GM10248 (cell line): ENCODE measurements around the gene DARS1.

ENCODE experiments used
- CTCF ChIA-PET: fragments of 300-600 bp; sonication (Branson Sonifier 250); formaldehyde crosslinking; extraction: SDS; loops from one replicate; lab custom pipeline; 2021; ENCODE audit warnings: antibody characterized with exemption; lab: Yijun Ruan, JAX
- POLR2A ChIA-PET: fragments of 350-650 bp; sonication (Branson Sonifier 250); formaldehyde crosslinking; extraction: SDS; loops from one replicate; lab custom pipeline; 2020; ENCODE audit warnings: antibody characterized with exemption; lab: Yijun Ruan, JAX
- DNase-seq: peaks from one replicate; pipeline ENCODE4 v3.0.0; 2012; ENCODE audit errors: extremely low spot score
- CTCF ChIP-seq: IDR thresholded peaks from 2 replicates; pipeline ENCODE4 v1.5.1; 2012; ENCODE audit warnings: mild to moderate bottlenecking, low read depth; ENCODE audit errors: extremely low read depth, missing control alignments, control extremely low read depth

The DARS1 gene

GRCh38 chr2:135985018-135985825 lies at the start of gene DARS1:
Gene DARS1, minus strand, starts transcription at chr2:135985626. Its CDS starts 158 bp downstream, at chr2:135985468.
- ChIA-PET POLR2A (interaction anchor here (0.6 kb wide), 2 partner anchors 12 to 20 kb away, joined by 3 read pairs; no protein-coding TSS in a partner anchor), CTCF (interaction anchor here (1.1 to 4.3 kb wide), 3 partner anchors 13 to 21 kb away, joined by 3 to 25 read pairs (median 5); no protein-coding TSS in a partner anchor)
- peak; percentile 94 for DNase-seq
- TF ChIP-seq CTCF: no peak

DNA sequence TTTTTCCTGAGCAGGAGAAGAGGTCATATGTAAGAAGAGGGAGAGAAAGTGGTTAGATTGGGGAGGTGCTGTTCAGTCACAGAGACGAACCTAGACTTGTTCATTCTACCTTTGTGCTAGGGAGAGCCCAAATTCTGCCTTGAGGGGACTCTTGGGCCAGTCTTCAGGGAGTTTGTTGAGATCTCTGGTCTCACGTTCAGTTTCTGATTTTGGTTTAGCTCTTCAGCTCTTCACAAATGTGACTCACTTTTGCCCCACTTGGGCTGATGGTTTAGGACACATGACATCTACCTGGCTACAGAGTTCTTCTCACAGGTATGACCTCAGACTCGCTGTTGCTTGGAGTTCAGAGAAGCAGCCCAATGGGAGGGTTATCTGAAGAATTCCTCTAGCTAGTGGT lies 49.2 kb upstream of the DARS1 start:
- no peak for DNase-seq
- TF ChIP-seq CTCF: no peak
- CTCF ChIA-PET: interaction anchor here (0.7 to 3.7 kb wide), 5 partner anchors 12 to 101 kb away, joined by 3 to 21 read pairs (median 3); no protein-coding TSS in a partner anchor
- POLR2A ChIA-PET: no interaction called here

DNA sequence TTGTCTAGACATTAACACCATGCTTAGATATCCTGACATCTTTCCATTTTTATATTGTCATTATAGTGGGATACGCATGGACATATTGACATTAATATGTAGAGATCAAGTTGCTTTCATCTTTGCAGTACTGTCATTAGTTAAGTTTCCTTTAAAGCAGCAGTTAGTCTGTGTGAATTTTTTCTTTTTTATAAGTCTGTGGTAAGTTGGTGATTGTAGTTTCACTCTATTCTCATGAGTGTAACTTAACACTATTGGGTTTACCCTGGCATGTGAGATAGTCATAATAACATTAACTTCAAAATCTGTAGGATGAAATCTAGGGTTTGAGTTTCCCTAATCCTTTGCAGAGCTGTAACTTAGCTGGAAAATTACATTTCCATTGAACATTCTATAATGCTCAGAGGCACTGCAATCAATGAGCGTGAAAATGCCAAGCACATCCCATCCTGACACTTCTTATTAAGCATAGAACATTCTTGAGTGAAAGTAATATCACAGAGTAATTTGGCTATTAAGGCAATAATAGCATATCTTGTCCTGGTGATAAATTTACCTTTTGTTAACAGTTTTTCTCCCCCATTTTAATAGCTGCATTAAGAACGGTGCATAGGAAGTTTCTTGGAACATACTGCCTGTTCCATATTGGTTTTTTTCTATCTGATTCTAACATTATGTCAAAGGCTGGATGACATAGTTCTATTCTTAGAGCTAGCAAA lies 47.5 kb upstream of the DARS1 start:
- TF ChIP-seq CTCF: no peak
- POLR2A ChIA-PET: no interaction called here
- CTCF ChIA-PET: interaction anchor here (0.8 to 3.7 kb wide), 5 partner anchors 11 to 20 kb away, joined by 3 to 21 read pairs (median 4); no protein-coding TSS in a partner anchor
- no peak for DNase-seq

DNA sequence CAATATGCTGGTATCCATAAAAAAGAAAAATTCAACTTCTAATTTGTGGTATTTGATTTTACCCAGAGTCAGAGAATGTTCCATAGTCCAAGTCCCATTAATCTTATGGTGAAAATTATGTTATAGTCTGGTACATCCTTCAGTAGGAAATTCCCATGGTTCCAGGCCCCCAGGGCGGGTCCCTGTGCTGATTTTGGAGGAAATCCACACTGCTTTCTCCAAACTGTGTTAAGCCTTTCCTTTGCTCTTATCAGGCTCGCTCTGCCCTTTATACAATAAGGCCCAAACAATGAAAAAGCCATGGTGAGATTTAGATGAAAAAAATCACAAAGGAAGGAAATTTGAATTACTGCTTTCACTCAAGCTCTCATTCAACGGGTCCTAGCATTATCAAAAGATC lies 46.8 kb upstream of the DARS1 start:
- ChIA-PET CTCF (interaction anchor here (3.7 kb wide), 1 partner anchor 11 kb away, joined by 16 read pairs; no protein-coding TSS in a partner anchor), POLR2A (no interaction called here)
- no peak for TF ChIP-seq CTCF
- DNase-seq: no peak

DNA sequence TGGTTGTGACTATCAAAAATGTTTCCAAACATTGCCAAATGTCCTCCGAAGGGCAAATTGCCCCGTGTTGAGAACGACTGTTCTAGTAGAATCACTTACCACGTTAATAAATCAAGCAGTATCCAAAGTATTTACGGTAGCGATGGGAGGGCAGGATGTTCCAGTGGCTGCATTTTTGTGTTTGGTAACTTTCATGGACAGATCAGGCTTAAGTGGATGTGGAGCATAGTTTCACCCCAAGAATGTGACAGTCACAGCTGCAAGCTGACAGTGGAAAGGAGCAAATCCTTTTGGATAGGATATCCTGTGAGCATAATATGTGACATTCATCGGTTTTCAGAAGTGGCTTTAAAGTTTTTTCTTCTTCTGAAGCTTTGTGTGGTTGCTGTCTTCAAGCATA lies 46.3 kb upstream of the DARS1 start:
- POLR2A ChIA-PET: no interaction called here
- DNase-seq: no peak
- no peak for TF ChIP-seq CTCF
- CTCF ChIA-PET: interaction anchor here (1.1 to 3.7 kb wide), 2 partner anchors 10 to 16 kb away, joined by 3 to 16 read pairs; no protein-coding TSS in a partner anchor

DNA sequence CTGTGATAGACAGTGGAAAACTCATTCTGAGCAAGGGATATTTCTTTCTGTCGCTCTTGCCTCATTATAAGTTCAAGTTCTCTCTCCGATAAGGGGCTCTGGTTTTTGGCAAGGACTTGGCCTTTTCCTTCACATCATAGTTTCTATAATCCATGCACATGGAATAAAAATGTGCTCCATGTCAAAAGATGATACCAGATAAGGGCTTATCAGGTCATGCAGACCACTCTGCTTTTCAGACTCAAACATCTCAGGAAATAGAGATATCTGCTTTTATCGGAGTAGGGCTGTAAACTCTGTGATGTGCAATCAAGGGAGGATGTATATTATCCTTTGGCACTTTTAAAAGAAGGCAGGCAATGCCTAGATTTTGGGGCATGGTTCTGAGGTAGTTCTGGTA lies 45.0 kb upstream of the DARS1 start:
- CTCF ChIA-PET: interaction anchor here (3.7 kb wide), 1 partner anchor 9 kb away, joined by 16 read pairs; no protein-coding TSS in a partner anchor

More for the DNA sequence above, 45.0 kb upstream of the DARS1 start:
- TF ChIP-seq CTCF: no peak
- DNase-seq: no peak
- POLR2A ChIA-PET: no interaction called here
